Ishikawa (cell line): Measurements from ENCODE around the gene ITGA5.

Experiments used
- CEBPB ChIP-seq: IDR thresholded peaks from 2 replicates; pipeline ENCODE4 v1.6.1; 2012
- CREB1 ChIP-seq: IDR thresholded peaks from 2 replicates; pipeline ENCODE4 v1.6.1; 2012; ENCODE audit warnings: low read depth
- REST ChIP-seq: IDR thresholded peaks from 2 replicates; pipeline ENCODE4 v1.6.1; 2012; ENCODE audit warnings: low read depth, mild to moderate bottlenecking
- TAF1 ChIP-seq: IDR thresholded peaks from 2 replicates; pipeline ENCODE4 v1.6.1; 2012; ENCODE audit warnings: low read depth, mild to moderate bottlenecking
- ZBTB7A ChIP-seq: IDR thresholded peaks from 2 replicates; pipeline ENCODE4 v1.6.1; 2012; ENCODE audit warnings: low read depth

DNA sequence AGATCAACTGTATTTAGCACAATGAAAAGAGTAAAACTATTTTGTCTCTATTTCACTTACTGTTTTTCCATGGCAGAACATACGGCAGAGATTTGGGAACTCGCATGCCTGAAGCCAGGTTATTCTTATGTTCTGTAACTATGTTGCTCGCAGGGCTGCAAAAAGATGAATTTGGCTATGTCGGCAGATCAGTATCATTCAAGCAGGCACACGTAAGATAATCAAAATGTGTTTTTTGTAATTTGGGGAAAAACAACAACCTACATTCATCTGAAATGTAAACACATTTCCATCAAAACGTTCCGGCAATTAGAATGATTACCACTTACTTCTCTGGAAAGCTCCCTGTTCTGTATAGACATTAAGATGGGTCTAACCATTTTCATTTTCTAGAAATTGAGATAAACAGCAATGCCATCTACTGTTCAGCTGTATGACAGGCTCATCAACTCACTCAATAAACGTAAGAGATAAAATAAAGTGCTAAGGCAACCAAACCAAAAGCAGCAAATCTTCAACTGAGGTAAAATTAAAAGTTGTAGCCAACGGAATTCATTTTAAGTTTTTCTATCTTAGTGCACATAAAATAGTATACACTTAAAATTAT lies 41.4 kb upstream of the ITGA5 start:
- TF ChIP-seq CEBPB (no peak), ZBTB7A (no peak), CREB1 (no peak), REST (no peak), TAF1 (no peak)
